PFSK-1 (cell line): ENCODE measurements around the gene SRPRA.

ENCODE experiments used
- POLR2AphosphoS5 ChIP-seq: IDR thresholded peaks from 2 replicates; pipeline ENCODE4 v1.6.1; 2012; ENCODE audit warnings: low read depth, mild to moderate bottlenecking, control low read depth, low read length, moderate library complexity
- REST ChIP-seq, 2 experiments: IDR thresholded peaks; 2 replicates each; pipeline versions ENCODE4 v1.6.1 to v1.8.0; 2011 to 2012; ENCODE audit warnings: low read depth in 2 of 2, low read length in 2 of 2, control low read depth in 1 of 2, inconsistent platforms in 1 of 2, mild to moderate bottlenecking in 1 of 2, moderate library complexity in 1 of 2; ENCODE audit not compliant: insufficient read depth in 1 of 2
- TAF1 ChIP-seq: IDR thresholded peaks from 2 replicates; pipeline ENCODE4 v1.6.1; 2012; ENCODE audit warnings: low read length, control low read depth, borderline replicate concordance; ENCODE audit not compliant: insufficient read depth

GRCh38 chr11:126268708-126269579 lies at the start of gene SRPRA, which contains the start of gene FOXRED1:
- TF ChIP-seq TAF1, result peak; percentile 87; the same call in 1 of the 2 replicates
- 0 out of 4 replicates have a peak, but pooled peaks of 1 of the 2 experiments have one; percentile 36 for TF ChIP-seq REST (IDR thresholded peaks at IDR 0.05; ENCODE audit: insufficient read depth in 1 of 2, low read depth in 2 of 2, low read length in 2 of 2)
- TF ChIP-seq POLR2AphosphoS5, result peak; percentile 96
